Astrocyte (in vitro differentiated cells and primary cell): ENCODE data around the gene PRDX5. TPM values are rescaled to one million over a fixed set of nuclear protein-coding genes. Genes with fewer than 3 reads are reported as not detected.
A peak's percentile ranks its signal among the peaks of the same experiment; 100 is the strongest.

Experiments
- DNase-seq: peaks from one replicate; pipeline ENCODE4 v3.0.0-alpha.2; 2010; ENCODE audit warnings: low read depth
- FAIRE-seq: peaks from 2 replicates; lab custom pipeline; 2011; peaks lifted over from hg19 to GRCh38; lab: Jason Lieb, UNC
- H2AFZ ChIP-seq: 2 replicates; pipeline ENCODE4 v1.6.0; 2012; ENCODE audit warnings: low read depth, low read length, inconsistent platforms
- H3K27ac ChIP-seq: 2 replicates; pipeline ENCODE4 v1.5.1; 2011; ENCODE audit warnings: low read depth, low read length, inconsistent platforms
- H3K27me3 ChIP-seq: 2 replicates; pipeline ENCODE4 v1.6.0; 2011; ENCODE audit warnings: low read length, inconsistent platforms; ENCODE audit not compliant: insufficient read depth
- H3K36me3 ChIP-seq: 2 replicates; pipeline ENCODE4 v1.5.1; 2011; ENCODE audit warnings: low read length, inconsistent platforms; ENCODE audit not compliant: insufficient read depth
- H3K4me1 ChIP-seq: 2 replicates; pipeline ENCODE4 v1.5.1; 2011; ENCODE audit warnings: low read length, inconsistent platforms; ENCODE audit not compliant: insufficient read depth
- H3K4me2 ChIP-seq: 2 replicates; pipeline ENCODE4 v1.6.0; 2012; ENCODE audit warnings: low read length, inconsistent platforms
- H3K4me3 ChIP-seq: 2 replicates; pipeline ENCODE4 v1.5.1; 2011; ENCODE audit warnings: low read depth, mild to moderate bottlenecking, low read length, inconsistent platforms; ENCODE audit not compliant: insufficient read depth
- H3K79me2 ChIP-seq: 2 replicates; pipeline ENCODE4 v1.6.0; 2012; ENCODE audit warnings: mild to moderate bottlenecking, low read length, inconsistent platforms; ENCODE audit not compliant: insufficient read depth
- H3K9ac ChIP-seq: 2 replicates; pipeline ENCODE4 v1.6.0; 2012; ENCODE audit warnings: mild to moderate bottlenecking, low read length, inconsistent platforms
- H3K9me3 ChIP-seq: 2 replicates; pipeline ENCODE4 v1.5.1; 2012; ENCODE audit warnings: low read depth, mild to moderate bottlenecking, low read length, inconsistent platforms; ENCODE audit not compliant: insufficient read depth
- H4K20me1 ChIP-seq: 2 replicates; pipeline ENCODE4 v1.6.0; 2012; ENCODE audit warnings: low read length, inconsistent platforms; ENCODE audit not compliant: insufficient read depth
- H3K27ac Mint-ChIP-seq: one replicate; pipeline ENCODE4 v1.8.0; 2021; ENCODE audit warnings: mild to moderate bottlenecking, mixed read lengths; ENCODE audit not compliant: unreplicated experiment
- H3K27me3 Mint-ChIP-seq: one replicate; pipeline ENCODE4 v1.8.0; 2021; ENCODE audit warnings: low read depth, mixed read lengths; ENCODE audit not compliant: unreplicated experiment
- H3K36me3 Mint-ChIP-seq: one replicate; pipeline ENCODE4 v1.8.0; 2021; ENCODE audit warnings: low read depth, mixed read lengths; ENCODE audit not compliant: unreplicated experiment
- H3K4me1 Mint-ChIP-seq: one replicate; pipeline ENCODE4 v1.8.0; 2021; ENCODE audit warnings: low read depth, mixed read lengths; ENCODE audit not compliant: unreplicated experiment
- H3K4me3 Mint-ChIP-seq: one replicate; pipeline ENCODE4 v1.8.0; 2021; ENCODE audit warnings: mild to moderate bottlenecking, moderate library complexity, mixed read lengths; ENCODE audit not compliant: unreplicated experiment
- H3K9me3 Mint-ChIP-seq: one replicate; pipeline ENCODE4 v1.8.0; 2021; ENCODE audit warnings: mild to moderate bottlenecking, mixed read lengths; ENCODE audit not compliant: unreplicated experiment
- CTCF ChIP-seq: IDR thresholded peaks from 2 replicates; pipeline ENCODE4 v1.5.1; 2011; ENCODE audit warnings: low read depth, mild to moderate bottlenecking, inconsistent platforms, low read length, moderate library complexity; ENCODE audit not compliant: insufficient read depth
- EZH2 ChIP-seq: IDR thresholded peaks from 2 replicates; pipeline ENCODE4 v1.6.1; 2012; ENCODE audit warnings: mild to moderate bottlenecking, low read length, inconsistent platforms; ENCODE audit not compliant: insufficient read depth
- total RNA-seq: library from RNA; stranded (reverse); gene quantifications from 2 replicates; pipeline ENCODE4 v1.2.1, GENCODE V29; 2021

The PRDX5 gene
- total RNA-seq, 1 donor from 2014 or later: 243 TPM

GRCh38 chr11:64290352-64291261 is 27.3 kb upstream of the PRDX5 start:
- H4K20me1 ChIP-seq: peaks cover 31% of the 10 kb centered on the region
- H3K79me2 ChIP-seq: no peaks in the 10 kb centered on the region
- no peaks in the 10 kb centered on the region for H3K36me3 ChIP-seq
- Mint-ChIP-seq H3K4me3 (peak overlapping the region; percentile 72), H3K9me3 (no peaks in the 10 kb centered on the region), H3K27me3 (peaks cover 34% of the 10 kb centered on the region), H3K4me1 (peaks cover 14% of the 10 kb centered on the region), H3K27ac (no peak overlapping the region), H3K36me3 (peaks cover 4% of the 10 kb centered on the region)
- no peak overlapping the region for H3K27ac ChIP-seq
- no peak overlapping the region for H3K4me3 ChIP-seq
- H3K9ac ChIP-seq: no peak overlapping the region
- TF ChIP-seq CTCF (no peak), EZH2 (no peak)
- peaks cover 7% of the 10 kb centered on the region for H3K4me1 ChIP-seq
- H3K27me3 ChIP-seq: peaks cover 43% of the 10 kb centered on the region
- no peak overlapping the region for H2AFZ ChIP-seq
- H3K4me2 ChIP-seq: no peak overlapping the region
- no peaks in the 10 kb centered on the region for H3K9me3 ChIP-seq
- no peak for FAIRE-seq
- no peak for DNase-seq

GRCh38 chr11:64291262-64291751 is 26.6 kb upstream of the PRDX5 start, which contains the start of gene KCNK4:
TSS of gene KCNK4 (plus strand) at chr11:64291302. CDS start at chr11:64293019, 1,717 bp downstream.
- H3K79me2 ChIP-seq: no peaks in the 10 kb centered on the region
- H3K27me3 ChIP-seq: peaks cover 50% of the 10 kb centered on the region
- H3K4me3 ChIP-seq: peak within 1 kb of the TSS; percentile 17
- no peaks in the 10 kb centered on the region for H3K9me3 Mint-ChIP-seq
- H3K36me3 Mint-ChIP-seq: peaks cover 4% of the 10 kb centered on the region
- H3K9ac ChIP-seq: no peak within 1 kb of the TSS
- H3K4me3 Mint-ChIP-seq: peak within 1 kb of the TSS; percentile 72
- peaks cover 3% of the 10 kb centered on the region for H3K4me1 ChIP-seq
- H3K27ac ChIP-seq: no peak within 1 kb of the TSS
- H3K4me1 Mint-ChIP-seq: peaks cover 14% of the 10 kb centered on the region
- H3K4me2 ChIP-seq: peak within 1 kb of the TSS; percentile 72
- no peaks in the 10 kb centered on the region for H3K9me3 ChIP-seq
- peaks cover 40% of the 10 kb centered on the region for H3K27me3 Mint-ChIP-seq
- peaks cover 31% of the 10 kb centered on the region for H4K20me1 ChIP-seq
- H3K27ac Mint-ChIP-seq: no peak within 1 kb of the TSS
- FAIRE-seq (no peak), DNase-seq (no peak)
- H3K36me3 ChIP-seq: no peaks in the 10 kb centered on the region
- H2AFZ ChIP-seq: no peak within 1 kb of the TSS
- TF ChIP-seq CTCF (no peak), EZH2 (peak; percentile 27)
